Measurements from ENCODE around the gene RANGRF. TPM values are rescaled to one million over a fixed set of nuclear protein-coding genes. Genes with fewer than 3 reads are reported as not detected.

The RANGRF gene
- total and polyA plus RNA-seq, 4 donors = 6.9 to 19.9 (median 8.9) TPM

- Histone ChIP-seq H3K27ac (ENCODE audit: low read depth in 1 of 2, low read length in 2 of 2) (peak overlapping the region in 1 of 2 donors; percentile 22), H3K4me3 (ENCODE audit: low read depth in 1 of 3, low read length in 3 of 3) (no peak overlapping the region), H3K9ac (ENCODE audit: low read depth in 1 of 2, low read length in 2 of 2) (no peak overlapping the region), H3K4me1 (ENCODE audit: control insufficient read depth in 4 of 4, insufficient read depth in 4 of 4, low read length in 3 of 4) (peaks cover 8 to 46% (median 39%) of the 10 kb centered on the region in 4 donors), H3K36me3 (ENCODE audit: control insufficient read depth in 4 of 4, insufficient read depth in 3 of 4, low read depth in 1 of 4, low read length in 3 of 4) (no peaks in the 10 kb centered on the region), H3K27me3 (ENCODE audit: control insufficient read depth in 4 of 4, insufficient read depth in 4 of 4, low read length in 3 of 4) (no peaks in the 10 kb centered on the region), H3K9me3 (ENCODE audit: control insufficient read depth in 4 of 4, low read length in 3 of 4) (no peaks in the 10 kb centered on the region)
- whole genome bisulfite sequencing = 50% methylated on average over 10 of the region's 10 CpGs
- DNase-seq (ENCODE audit: low spot score) = no peak
- TF ChIP-seq ZBTB33 (IDR thresholded peaks at IDR 0.05) = peak; percentile 50
- no peak for TF ChIP-seq FOXA2 (IDR thresholded peaks at IDR 0.05)
- peak; percentile 91 to 93 for TF ChIP-seq HNF4A (conservative IDR thresholded peaks at IDR 0.05)
- no peak for TF ChIP-seq TAF1 (conservative IDR thresholded peaks at IDR 0.05)
- TF ChIP-seq GABPA (IDR thresholded peaks at IDR 0.05 in 1 of 2, conservative IDR thresholded peaks at IDR 0.05 in 1 of 2) = peak in 1 of 2 donors; percentile 26
- peak; percentile 24 for TF ChIP-seq YY1 (IDR thresholded peaks at IDR 0.05)
- peak; percentile 78 to 88 for TF ChIP-seq RXRA (IDR thresholded peaks at IDR 0.05)
- TF ChIP-seq REST (IDR thresholded peaks at IDR 0.05) = no peak
- no peak for TF ChIP-seq NR2F2 (IDR thresholded peaks at IDR 0.05)
- peak; percentile 17 for TF ChIP-seq ATF3 (IDR thresholded peaks at IDR 0.05)
- TF ChIP-seq RAD21 (IDR thresholded peaks at IDR 0.05) = peak; percentile 36 to 59
- TF ChIP-seq, protein P1, sequence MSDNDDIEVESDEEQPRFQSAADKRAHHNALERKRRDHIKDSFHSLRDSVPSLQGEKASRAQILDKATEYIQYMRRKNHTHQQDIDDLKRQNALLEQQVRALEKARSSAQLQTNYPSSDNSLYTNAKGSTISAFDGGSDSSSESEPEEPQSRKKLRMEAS (IDR thresholded peaks at IDR 0.05) = peak; percentile 73
- peak; percentile 65 for TF ChIP-seq HNF4G (IDR thresholded peaks at IDR 0.05)
- TF ChIP-seq JUND (IDR thresholded peaks at IDR 0.05) = peak; percentile 16 to 71
- TF ChIP-seq CTCF (IDR thresholded peaks at IDR 0.05; ENCODE audit: low read depth, low read length, missing input control) = no peak
- peak; percentile 69 for TF ChIP-seq SP1 (IDR thresholded peaks at IDR 0.05)
- no peak for TF ChIP-seq EGR1 (IDR thresholded peaks at IDR 0.05; ENCODE audit: low read depth in 2 of 2)
- no peak for TF ChIP-seq FOXA1 (IDR thresholded peaks at IDR 0.05)
Observed at GRCh38 chr17:8285270-8286181, 2.9 kb upstream of the RANGRF start.

Measured in liver (tissue), 9 donors.